Ovary (tissue), 3 donors: Measurements from ENCODE around the gene TPSG1.

ENCODE experiments used
- EP300 ChIP-seq: sonication (generic); formaldehyde crosslinking; IDR thresholded peaks from one replicate; pipeline ENCODE4 v1.6.1; 2017; ENCODE audit warnings: antibody characterized with exemption
- POLR2A ChIP-seq: fragments of 450-650 bp; IDR thresholded peaks from one replicate; pipeline ENCODE4 v1.6.1; 2017; ENCODE audit warnings: antibody characterized with exemption, mild to moderate bottlenecking, moderate library complexity
- TF ChIP-seq, protein P1 (sequence below), 3 donors: fragments of 450-650 bp in 2 of 3; fragments of 200-600 bp in 1 of 3; IDR thresholded peaks; one replicate each; pipeline versions ENCODE4 v1.5.1 to v1.8.0; 2016 to 2022; ENCODE audit warnings: antibody characterized with exemption in 3 of 3, mild to moderate bottlenecking in 1 of 3
- donor health status: DM: no; HTN: no; CAD: no.

DNA sequence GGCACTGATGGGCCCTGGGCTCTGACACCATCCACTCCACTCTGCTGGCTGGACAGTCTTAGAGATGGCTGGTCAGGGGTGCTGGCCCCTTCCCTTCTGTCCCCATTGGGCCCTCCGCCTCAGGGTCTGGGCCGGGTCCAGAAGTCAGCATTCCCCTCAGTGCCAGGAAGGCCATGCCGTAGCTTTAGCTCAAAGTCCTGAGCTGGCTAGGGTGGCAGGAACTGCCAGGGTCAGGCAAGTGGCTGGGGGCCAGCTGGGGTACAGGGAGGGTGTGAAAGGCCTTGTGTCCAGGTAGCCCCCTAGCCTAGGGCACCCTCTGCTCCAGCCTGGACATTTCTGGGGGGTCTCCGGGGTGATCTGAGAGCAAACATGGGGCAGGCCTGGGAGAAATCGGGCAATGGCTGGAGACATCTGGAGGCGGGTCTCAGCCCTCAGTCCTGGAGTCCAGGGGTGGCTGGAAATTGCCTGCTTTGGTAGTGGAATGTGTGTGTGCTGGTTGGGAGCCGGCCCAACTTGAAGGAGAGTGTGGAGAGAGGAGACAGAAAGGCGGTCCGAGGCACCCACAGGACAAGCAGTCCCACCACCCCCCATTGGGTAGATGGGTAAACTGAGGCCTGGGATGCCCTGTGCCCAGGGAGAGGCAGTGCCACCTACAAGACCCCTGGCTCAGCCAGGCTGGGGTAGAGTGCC, 32.5 kb downstream of the TPSG1 start:
- TF ChIP-seq, protein P1, sequence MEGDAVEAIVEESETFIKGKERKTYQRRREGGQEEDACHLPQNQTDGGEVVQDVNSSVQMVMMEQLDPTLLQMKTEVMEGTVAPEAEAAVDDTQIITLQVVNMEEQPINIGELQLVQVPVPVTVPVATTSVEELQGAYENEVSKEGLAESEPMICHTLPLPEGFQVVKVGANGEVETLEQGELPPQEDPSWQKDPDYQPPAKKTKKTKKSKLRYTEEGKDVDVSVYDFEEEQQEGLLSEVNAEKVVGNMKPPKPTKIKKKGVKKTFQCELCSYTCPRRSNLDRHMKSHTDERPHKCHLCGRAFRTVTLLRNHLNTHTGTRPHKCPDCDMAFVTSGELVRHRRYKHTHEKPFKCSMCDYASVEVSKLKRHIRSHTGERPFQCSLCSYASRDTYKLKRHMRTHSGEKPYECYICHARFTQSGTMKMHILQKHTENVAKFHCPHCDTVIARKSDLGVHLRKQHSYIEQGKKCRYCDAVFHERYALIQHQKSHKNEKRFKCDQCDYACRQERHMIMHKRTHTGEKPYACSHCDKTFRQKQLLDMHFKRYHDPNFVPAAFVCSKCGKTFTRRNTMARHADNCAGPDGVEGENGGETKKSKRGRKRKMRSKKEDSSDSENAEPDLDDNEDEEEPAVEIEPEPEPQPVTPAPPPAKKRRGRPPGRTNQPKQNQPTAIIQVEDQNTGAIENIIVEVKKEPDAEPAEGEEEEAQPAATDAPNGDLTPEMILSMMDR (IDR thresholded peaks at IDR 0.05), result no peak
- TF ChIP-seq EP300, result no peak
- no peak for TF ChIP-seq POLR2A
